ENCODE data around the gene DYNLT2.
A peak's percentile ranks its signal among the peaks of the same experiment; 100 is the strongest.
"Not testable (repeated sequence)": the region's sequence is repeated elsewhere in the genome, so short reads cannot be mapped to it uniquely, and the experiment has no call there.

Gene DYNLT2

GRCh38 chr6:169779092-169779815, 27.9 kb upstream of the DYNLT2 start:
- H3K27me3 Mint-ChIP-seq: no peaks in the 10 kb centered on the region
- H3K4me3 Mint-ChIP-seq: no peak overlapping the region
- H3K27ac Mint-ChIP-seq: no peak overlapping the region
- H3K4me1 Mint-ChIP-seq (ENCODE audit: low read depth in 2 of 2): no peaks in the 10 kb centered on the region
- no peaks in the 10 kb centered on the region for H3K9me3 Mint-ChIP-seq
- no peak for DNase-seq
- peaks cover 4% of the 10 kb centered on the region for H3K36me3 Mint-ChIP-seq (ENCODE audit: insufficient read depth)
- ATAC-seq (replicated peaks): no peak

GRCh38 chr6:169778646-169779045, 27.3 kb upstream of the DYNLT2 start:
- no peak overlapping the region for H3K27ac Mint-ChIP-seq
- H3K36me3 Mint-ChIP-seq (ENCODE audit: insufficient read depth): peaks cover 5% of the 10 kb centered on the region
- no peaks in the 10 kb centered on the region for H3K9me3 Mint-ChIP-seq
- no peak overlapping the region for H3K4me3 Mint-ChIP-seq
- ATAC-seq (replicated peaks) (no peak), DNase-seq (no peak)
- no peaks in the 10 kb centered on the region for H3K4me1 Mint-ChIP-seq (ENCODE audit: low read depth in 2 of 2)
- H3K27me3 Mint-ChIP-seq: no peaks in the 10 kb centered on the region

GRCh38 chr6:169777896-169778295, 26.5 kb upstream of the DYNLT2 start:
- ATAC-seq (replicated peaks): no peak
- Mint-ChIP-seq H3K27me3 (no peaks in the 10 kb centered on the region), H3K4me3 (no peak overlapping the region), H3K27ac (no peak overlapping the region), H3K9me3 (no peaks in the 10 kb centered on the region), H3K36me3 (ENCODE audit: insufficient read depth) (peaks cover 7% of the 10 kb centered on the region), H3K4me1 (ENCODE audit: low read depth in 2 of 2) (no peaks in the 10 kb centered on the region)
- DNase-seq: no peak

GRCh38 chr6:169776379-169776778, 25.0 kb upstream of the DYNLT2 start:
- Mint-ChIP-seq H3K27me3 (no peaks in the 10 kb centered on the region), H3K27ac (no peak overlapping the region), H3K4me3 (no peak overlapping the region), H3K36me3 (ENCODE audit: insufficient read depth) (peaks cover 21% of the 10 kb centered on the region), H3K4me1 (ENCODE audit: low read depth in 2 of 2) (no peaks in the 10 kb centered on the region), H3K9me3 (no peaks in the 10 kb centered on the region)
- DNase-seq (no peak), ATAC-seq (replicated peaks) (no peak)

- ATAC-seq (replicated peaks) (no peak), DNase-seq (no peak)
- H3K9me3 Mint-ChIP-seq: no peaks in the 10 kb centered on the region
- no peaks in the 10 kb centered on the region for H3K4me1 Mint-ChIP-seq (ENCODE audit: low read depth in 2 of 2)
- H3K27me3 Mint-ChIP-seq: no peaks in the 10 kb centered on the region
- no peak overlapping the region for H3K4me3 Mint-ChIP-seq
- peaks cover 29% of the 10 kb centered on the region for H3K36me3 Mint-ChIP-seq (ENCODE audit: insufficient read depth)
- H3K27ac Mint-ChIP-seq: peak overlapping the region in 1 of 2 donors; percentile 76
Observed at GRCh38 chr6:169775321-169775720, 23.9 kb upstream of the DYNLT2 start.

- H3K27ac Mint-ChIP-seq: no peak overlapping the region
- H3K4me1 Mint-ChIP-seq (ENCODE audit: low read depth in 2 of 2): no peaks in the 10 kb centered on the region
- H3K36me3 Mint-ChIP-seq (ENCODE audit: insufficient read depth): peaks cover 33% of the 10 kb centered on the region
- no peak overlapping the region for H3K4me3 Mint-ChIP-seq
- DNase-seq: no peak
- no peak for ATAC-seq (replicated peaks)
- H3K27me3 Mint-ChIP-seq: no peaks in the 10 kb centered on the region
- H3K9me3 Mint-ChIP-seq: no peaks in the 10 kb centered on the region
Observed at GRCh38 chr6:169774347-169774746, 23.0 kb upstream of the DYNLT2 start.

GRCh38 chr6:169766921-169767736, 15.8 kb upstream of the DYNLT2 start:
- Mint-ChIP-seq H3K27ac (no peak overlapping the region), H3K36me3 (ENCODE audit: insufficient read depth) (peaks cover 45% of the 10 kb centered on the region), H3K9me3 (no peaks in the 10 kb centered on the region), H3K27me3 (no peaks in the 10 kb centered on the region), H3K4me3 (no peak overlapping the region), H3K4me1 (ENCODE audit: low read depth in 2 of 2) (no peaks in the 10 kb centered on the region)
- no peak for ATAC-seq (replicated peaks)
- no peak for DNase-seq

GRCh38 chr6:169766232-169766631, 14.9 kb upstream of the DYNLT2 start:
- peaks cover 45% of the 10 kb centered on the region for H3K36me3 Mint-ChIP-seq (ENCODE audit: insufficient read depth)
- H3K4me1 Mint-ChIP-seq (ENCODE audit: low read depth in 2 of 2): no peaks in the 10 kb centered on the region
- DNase-seq: no peak
- H3K27me3 Mint-ChIP-seq: no peaks in the 10 kb centered on the region
- H3K9me3 Mint-ChIP-seq: no peaks in the 10 kb centered on the region
- H3K27ac Mint-ChIP-seq: no peak overlapping the region
- H3K4me3 Mint-ChIP-seq: no peak overlapping the region
- ATAC-seq (replicated peaks): no peak

GRCh38 chr6:169765789-169766188, 14.4 kb upstream of the DYNLT2 start:
- not testable (repeated sequence) for H3K4me1 Mint-ChIP-seq (ENCODE audit: low read depth in 2 of 2); H3K27me3 Mint-ChIP-seq; H3K9me3 Mint-ChIP-seq; H3K4me3 Mint-ChIP-seq; ATAC-seq (replicated peaks); H3K27ac Mint-ChIP-seq; DNase-seq
- peaks cover 43% of the 10 kb centered on the region for H3K36me3 Mint-ChIP-seq (ENCODE audit: insufficient read depth)

- Mint-ChIP-seq H3K27ac (peak overlapping the region; percentile 44 to 45), H3K27me3 (no peaks in the 10 kb centered on the region), H3K36me3 (ENCODE audit: insufficient read depth) (peaks cover 51% of the 10 kb centered on the region)
Observed at GRCh38 chr6:169763881-169764280, 12.5 kb upstream of the DYNLT2 start.

GRCh38 chr6:169763308-169763707, 11.9 kb upstream of the DYNLT2 start:
- ATAC-seq (replicated peaks) (no peak), DNase-seq (no peak)
- Mint-ChIP-seq H3K4me1 (ENCODE audit: low read depth in 2 of 2) (no peaks in the 10 kb centered on the region), H3K4me3 (no peak overlapping the region), H3K36me3 (ENCODE audit: insufficient read depth) (peaks cover 46% of the 10 kb centered on the region), H3K27ac (peak overlapping the region in 1 of 2 donors; percentile 17), H3K9me3 (no peaks in the 10 kb centered on the region), H3K27me3 (no peaks in the 10 kb centered on the region)

More at GRCh38 chr6:169763881-169764280, 12.5 kb upstream of the DYNLT2 start:
- DNase-seq (no peak), ATAC-seq (replicated peaks) (no peak)
- Mint-ChIP-seq H3K4me1 (ENCODE audit: low read depth in 2 of 2) (no peaks in the 10 kb centered on the region), H3K4me3 (no peak overlapping the region), H3K9me3 (no peaks in the 10 kb centered on the region)

- Mint-ChIP-seq H3K9me3 (no peaks in the 10 kb centered on the region), H3K27me3 (no peaks in the 10 kb centered on the region), H3K27ac (no peak overlapping the region), H3K4me1 (ENCODE audit: low read depth in 2 of 2) (peaks cover 8 to 33% of the 10 kb centered on the region in 2 donors), H3K36me3 (ENCODE audit: insufficient read depth) (peaks cover 47% of the 10 kb centered on the region), H3K4me3 (no peak overlapping the region)
- ATAC-seq (replicated peaks): no peak
- no peak for DNase-seq
Observed at GRCh38 chr6:169755162-169755561, 3.8 kb upstream of the DYNLT2 start.

- ATAC-seq (replicated peaks) (peak; percentile 36), DNase-seq (no peak)
- Mint-ChIP-seq H3K27me3 (no peaks in the 10 kb centered on the region), H3K9me3 (no peaks in the 10 kb centered on the region), H3K4me3 (peak overlapping the region; percentile 89 to 99), H3K27ac (peak overlapping the region; percentile 98 to 100), H3K4me1 (ENCODE audit: low read depth in 2 of 2) (peaks cover 10 to 38% of the 10 kb centered on the region in 2 donors), H3K36me3 (ENCODE audit: insufficient read depth) (peaks cover 29% of the 10 kb centered on the region)
Observed at GRCh38 chr6:169752074-169752623, 777 bp upstream of the DYNLT2 start.

- ATAC-seq (replicated peaks): no peak
- Mint-ChIP-seq H3K4me1 (ENCODE audit: low read depth in 2 of 2) (peaks cover 7 to 17% of the 10 kb centered on the region in 2 donors), H3K27me3 (no peaks in the 10 kb centered on the region), H3K36me3 (ENCODE audit: insufficient read depth) (peaks cover 16% of the 10 kb centered on the region), H3K27ac (no peak overlapping the region), H3K9me3 (no peaks in the 10 kb centered on the region), H3K4me3 (no peak overlapping the region)
- no peak for DNase-seq
Observed at GRCh38 chr6:169746556-169746955, 4.8 kb downstream of the DYNLT2 start.
